PC-9 (cell line): ENCODE results near the gene RAB37. TPM values are rescaled to one million over a fixed set of nuclear protein-coding genes. Genes with fewer than 3 reads are reported as not detected.

Experiments
- BruUV-seq: library from RNA; stranded (reverse); fragments of 400-500 nt; replicated peaks from 2 replicates; lab custom pipeline; 2021; lab: Mats Ljungman, UMichigan
- CTCF ChIA-PET: fragments of 300-600 bp; sonication (Branson Sonifier 250); formaldehyde crosslinking; loops from one replicate; lab custom pipeline; 2022; ENCODE audit warnings: antibody characterized with exemption; lab: Charles Lee
- POLR2A ChIA-PET: fragments of 300-600 bp; sonication (Branson Sonifier 250); formaldehyde crosslinking; loops from one replicate; lab custom pipeline; 2022; ENCODE audit warnings: antibody characterized with exemption; ENCODE audit not compliant: unreplicated experiment; lab: Charles Lee
- DNase-seq, 2 experiments: peaks; one replicate each; pipeline versions ENCODE4 v3.0.0 to v3.0.0-alpha.2; 2015 to 2022; ENCODE audit warnings: mixed read lengths in 1 of 2
- H2AFZ ChIP-seq: fragments of 200-600 bp; sonication (generic); 2 replicates; pipeline ENCODE4 v1.8.1; 2017; ENCODE audit warnings: antibody characterized with exemption
- H3F3A ChIP-seq: fragments of 200-600 bp; sonication (generic); 2 replicates; pipeline ENCODE4 v1.8.1; 2017; ENCODE audit warnings: antibody characterized with exemption, mild to moderate bottlenecking, low read depth; ENCODE audit not compliant: insufficient read depth
- H3K27ac ChIP-seq: fragments of 200-600 bp; sonication (generic); 2 replicates; pipeline ENCODE4 v1.6.1; 2016; ENCODE audit warnings: mixed run types
- H3K27me3 ChIP-seq: fragments of 200-600 bp; sonication (generic); 2 replicates; pipeline ENCODE4 v1.6.1; 2016; ENCODE audit warnings: low read depth, mixed run types; ENCODE audit not compliant: insufficient read depth
- H3K36me3 ChIP-seq: fragments of 200-600 bp; sonication (generic); 2 replicates; pipeline ENCODE4 v1.6.1; 2016; ENCODE audit warnings: low read depth, mixed run types
- H3K4me1 ChIP-seq: fragments of 200-600 bp; sonication (generic); replicated peaks from 2 replicates; pipeline ENCODE4 v1.6.1; 2016; ENCODE audit warnings: mixed run types; ENCODE audit not compliant: insufficient read depth
- H3K4me2 ChIP-seq: fragments of 200-600 bp; sonication (generic); 2 replicates; pipeline ENCODE4 v1.6.1; 2017; ENCODE audit warnings: mixed run types
- H3K4me3 ChIP-seq: fragments of 200-600 bp; sonication (generic); 2 replicates; pipeline ENCODE4 v1.6.1; 2016; ENCODE audit warnings: mixed run types
- H3K79me2 ChIP-seq: fragments of 200-600 bp; sonication (generic); 2 replicates; pipeline ENCODE4 v1.6.1; 2017; ENCODE audit warnings: low read depth, mixed run types
- H3K9me2 ChIP-seq: fragments of 200-600 bp; sonication (generic); 2 replicates; pipeline ENCODE4 v1.8.1; 2017; ENCODE audit warnings: mild to moderate bottlenecking; ENCODE audit not compliant: insufficient read depth
- H3K9me3 ChIP-seq: fragments of 200-600 bp; sonication (generic); 2 replicates; pipeline ENCODE4 v1.8.1; 2016; ENCODE audit warnings: low read depth; ENCODE audit not compliant: insufficient read depth
- H4K20me1 ChIP-seq: fragments of 200-600 bp; sonication (generic); 2 replicates; pipeline ENCODE4 v1.8.1; 2017; ENCODE audit not compliant: insufficient read depth
- EZH2 ChIP-seq: fragments of 200-600 bp; sonication (generic); IDR thresholded peaks from 2 replicates; pipeline ENCODE4 v1.8.0; 2017; ENCODE audit warnings: antibody characterized with exemption, low read depth
- intact Hi-C: fragments of 100-400 bp; cut with micrococcal nuclease; formaldehyde crosslinking; loops from one replicate; pipeline ENCODE4 v1.10.0; 2022; ENCODE audit not compliant: unreplicated experiment
- total RNA-seq: library from RNA; stranded (reverse); gene quantifications from 2 replicates; pipeline ENCODE4 v1.2.3, GENCODE V29; 2021
- TF ChIP-seq, protein P1 (sequence below): fragments of 200-600 bp; sonication (generic); conservative IDR thresholded peaks from 2 replicates; pipeline ENCODE4 v1.6.1; 2017; ENCODE audit warnings: mixed run types, antibody characterized with exemption, mild to moderate bottlenecking, moderate library complexity

RAB37 gene
- total RNA-seq, 1 experiment from 2014 or later, result not detected

DNA sequence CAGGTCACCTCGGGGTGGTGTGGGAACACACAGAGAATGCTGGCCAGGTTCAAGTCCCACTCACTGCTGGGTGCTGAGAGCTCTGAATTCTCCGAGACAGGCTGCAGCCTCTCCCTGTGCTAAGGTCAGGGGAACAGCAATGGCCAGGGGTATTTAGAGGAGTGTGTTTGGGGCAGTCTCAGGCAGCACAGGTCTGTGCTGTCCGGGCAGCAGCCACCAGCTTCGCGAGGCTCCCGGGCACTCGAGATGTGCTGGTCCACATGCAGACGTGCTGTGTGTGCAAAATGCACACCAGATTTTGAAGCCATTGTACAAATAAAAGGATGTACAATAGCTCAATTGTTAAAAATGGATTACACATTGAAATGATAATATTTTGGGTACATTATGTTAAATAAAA, 18.5 kb downstream of the RAB37 start:
- CTCF ChIA-PET, result interaction anchor here (0.6 kb wide), 1 partner anchor 678 kb away, joined by 3 read pairs; no protein-coding TSS in a partner anchor

DNA sequence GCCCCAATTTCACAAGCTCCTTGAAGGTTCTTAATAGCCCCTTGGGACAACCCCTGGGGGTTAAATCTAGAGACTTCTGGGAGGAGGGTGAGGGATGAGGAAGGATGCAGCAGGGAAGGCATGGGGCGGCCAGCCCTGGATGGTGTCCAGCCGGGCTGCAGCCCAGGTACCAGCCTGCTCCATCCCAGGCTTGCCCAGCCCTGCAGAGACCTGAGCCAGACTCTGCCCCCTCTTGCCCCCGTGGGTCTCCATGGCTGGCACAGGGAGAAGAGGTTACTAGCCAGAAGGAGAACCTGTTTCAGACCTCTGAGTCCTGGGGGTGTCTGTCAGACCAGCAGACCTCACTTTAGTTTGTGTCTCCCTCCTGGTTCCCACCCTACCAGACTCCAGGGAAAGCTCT, 19.8 kb downstream of the RAB37 start:
- no peak overlapping the region for H3K4me3 ChIP-seq
- H2AFZ ChIP-seq, result no peak overlapping the region
- H3K4me2 ChIP-seq, result 0 out of 2 replicates have a peak overlapping the region, but pooled peaks have one; percentile 13
- peaks cover 58% of the 10 kb centered on the region for H3K79me2 ChIP-seq
- CTCF ChIA-PET, result interaction anchor here (0.6 kb wide), 3 partner anchors 10 to 991 kb away, joined by 3 to 8 read pairs (median 7); no protein-coding TSS in a partner anchor
- no peak overlapping the region for H3K27ac ChIP-seq
- POLR2A ChIA-PET, result no interaction called here
- no peak for TF ChIP-seq EZH2
- TF ChIP-seq, protein P1, sequence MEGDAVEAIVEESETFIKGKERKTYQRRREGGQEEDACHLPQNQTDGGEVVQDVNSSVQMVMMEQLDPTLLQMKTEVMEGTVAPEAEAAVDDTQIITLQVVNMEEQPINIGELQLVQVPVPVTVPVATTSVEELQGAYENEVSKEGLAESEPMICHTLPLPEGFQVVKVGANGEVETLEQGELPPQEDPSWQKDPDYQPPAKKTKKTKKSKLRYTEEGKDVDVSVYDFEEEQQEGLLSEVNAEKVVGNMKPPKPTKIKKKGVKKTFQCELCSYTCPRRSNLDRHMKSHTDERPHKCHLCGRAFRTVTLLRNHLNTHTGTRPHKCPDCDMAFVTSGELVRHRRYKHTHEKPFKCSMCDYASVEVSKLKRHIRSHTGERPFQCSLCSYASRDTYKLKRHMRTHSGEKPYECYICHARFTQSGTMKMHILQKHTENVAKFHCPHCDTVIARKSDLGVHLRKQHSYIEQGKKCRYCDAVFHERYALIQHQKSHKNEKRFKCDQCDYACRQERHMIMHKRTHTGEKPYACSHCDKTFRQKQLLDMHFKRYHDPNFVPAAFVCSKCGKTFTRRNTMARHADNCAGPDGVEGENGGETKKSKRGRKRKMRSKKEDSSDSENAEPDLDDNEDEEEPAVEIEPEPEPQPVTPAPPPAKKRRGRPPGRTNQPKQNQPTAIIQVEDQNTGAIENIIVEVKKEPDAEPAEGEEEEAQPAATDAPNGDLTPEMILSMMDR, result no peak
- peaks cover 19% of the 10 kb centered on the region for H4K20me1 ChIP-seq
- peaks cover 5% of the 10 kb centered on the region; the same call in 1 of the 2 replicates for H3K36me3 ChIP-seq
- intact Hi-C loops, result no loop called here
- H3K9me3 ChIP-seq, result no peaks in the 10 kb centered on the region
- BruUV-seq, result no TSS peak
- H3F3A ChIP-seq, result peaks cover 4% of the 10 kb centered on the region; the same call in 1 of the 2 replicates
- H3K4me1 ChIP-seq, result peaks cover 61% of the 10 kb centered on the region
- no peaks in the 10 kb centered on the region for H3K27me3 ChIP-seq
- no peaks in the 10 kb centered on the region for H3K9me2 ChIP-seq
- DNase-seq, result no peak

More for the DNA sequence above, 18.5 kb downstream of the RAB37 start:
- no TSS peak for BruUV-seq
- Histone ChIP-seq H3K79me2 (peaks cover 59% of the 10 kb centered on the region), H3K4me3 (no peak overlapping the region), H3F3A (peaks cover 4% of the 10 kb centered on the region; the same call in 1 of the 2 replicates), H3K9me2 (no peaks in the 10 kb centered on the region), H3K9me3 (no peaks in the 10 kb centered on the region), H4K20me1 (peaks cover 25% of the 10 kb centered on the region), H3K4me2 (no peak overlapping the region), H3K27me3 (no peaks in the 10 kb centered on the region), H3K4me1 (peaks cover 66% of the 10 kb centered on the region), H3K36me3 (peaks cover 5% of the 10 kb centered on the region; the same call in 1 of the 2 replicates), H2AFZ (no peak overlapping the region), H3K27ac (no peak overlapping the region)
- POLR2A ChIA-PET, result no interaction called here
- TF ChIP-seq EZH2, result no peak
- TF ChIP-seq, protein P1, result no peak
- no peak for DNase-seq
- intact Hi-C loops, result no loop called here

DNA sequence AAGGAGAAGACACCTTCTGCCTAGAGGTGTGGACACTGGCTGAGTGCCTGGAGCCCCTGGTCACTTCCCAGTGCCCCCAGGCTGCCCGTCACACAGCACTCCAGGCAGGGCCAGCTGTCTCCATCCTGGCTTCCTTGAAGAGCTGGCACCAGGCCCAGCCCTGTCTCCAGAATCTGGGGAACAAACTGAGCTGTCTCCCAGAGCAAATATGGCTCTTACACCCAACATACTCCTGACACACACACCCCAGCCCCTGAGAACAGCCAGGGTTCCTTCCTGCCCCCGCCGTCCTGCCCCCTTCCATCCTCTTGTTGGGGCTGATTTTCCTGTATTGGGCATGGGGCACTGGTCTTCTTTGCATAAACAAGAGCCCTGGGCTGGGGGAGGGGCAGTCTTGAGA, 20.4 kb downstream of the RAB37 start:
- H3K9me3 ChIP-seq, result no peaks in the 10 kb centered on the region
- H3K79me2 ChIP-seq, result peaks cover 52% of the 10 kb centered on the region
- H3K4me1 ChIP-seq, result peaks cover 57% of the 10 kb centered on the region
- no peaks in the 10 kb centered on the region for H3K27me3 ChIP-seq
- H3K4me2 ChIP-seq, result no peak overlapping the region
- no peaks in the 10 kb centered on the region for H3K9me2 ChIP-seq
- CTCF ChIA-PET, result no interaction called here
- H2AFZ ChIP-seq, result no peak overlapping the region
- intact Hi-C loops, result no loop called here
- H4K20me1 ChIP-seq, result peaks cover 16% of the 10 kb centered on the region
- TF ChIP-seq, protein P1, result no peak
- no peak for TF ChIP-seq EZH2
- no peak overlapping the region for H3K27ac ChIP-seq
- peaks cover 3% of the 10 kb centered on the region; the same call in 1 of the 2 replicates for H3K36me3 ChIP-seq
- peak in 1 of 2 experiments; percentile 56 for DNase-seq
- POLR2A ChIA-PET, result interaction anchor here (0.6 kb wide), 2 partner anchors 255 to 333 kb away, joined by 3 read pairs; no protein-coding TSS in a partner anchor
- no TSS peak for BruUV-seq
- peaks cover 4% of the 10 kb centered on the region; the same call in 1 of the 2 replicates for H3F3A ChIP-seq
- no peak overlapping the region for H3K4me3 ChIP-seq
